ENCODE results near the gene RMND1.

The RMND1 gene

DNA sequence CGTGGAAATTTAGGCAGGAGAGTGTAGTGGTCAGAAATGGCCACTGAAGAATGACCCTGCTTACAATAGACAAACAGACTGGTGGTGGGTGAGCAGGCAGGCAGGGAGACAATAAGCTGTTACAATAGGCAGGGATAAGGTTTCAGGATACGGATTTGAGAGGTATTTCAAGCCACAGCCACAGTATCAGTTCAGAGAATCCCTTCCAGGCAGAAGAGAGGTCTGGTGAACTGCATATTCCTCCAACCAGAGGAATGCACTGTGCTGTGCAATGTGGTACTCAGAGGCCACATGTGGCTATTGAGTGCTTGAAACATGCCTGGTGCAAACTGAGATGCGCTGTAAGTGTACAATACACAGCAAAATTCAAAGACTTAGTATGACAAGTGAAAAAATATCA, 20.6 kb downstream of the RMND1 start:
- TF ChIP-seq, protein P1, sequence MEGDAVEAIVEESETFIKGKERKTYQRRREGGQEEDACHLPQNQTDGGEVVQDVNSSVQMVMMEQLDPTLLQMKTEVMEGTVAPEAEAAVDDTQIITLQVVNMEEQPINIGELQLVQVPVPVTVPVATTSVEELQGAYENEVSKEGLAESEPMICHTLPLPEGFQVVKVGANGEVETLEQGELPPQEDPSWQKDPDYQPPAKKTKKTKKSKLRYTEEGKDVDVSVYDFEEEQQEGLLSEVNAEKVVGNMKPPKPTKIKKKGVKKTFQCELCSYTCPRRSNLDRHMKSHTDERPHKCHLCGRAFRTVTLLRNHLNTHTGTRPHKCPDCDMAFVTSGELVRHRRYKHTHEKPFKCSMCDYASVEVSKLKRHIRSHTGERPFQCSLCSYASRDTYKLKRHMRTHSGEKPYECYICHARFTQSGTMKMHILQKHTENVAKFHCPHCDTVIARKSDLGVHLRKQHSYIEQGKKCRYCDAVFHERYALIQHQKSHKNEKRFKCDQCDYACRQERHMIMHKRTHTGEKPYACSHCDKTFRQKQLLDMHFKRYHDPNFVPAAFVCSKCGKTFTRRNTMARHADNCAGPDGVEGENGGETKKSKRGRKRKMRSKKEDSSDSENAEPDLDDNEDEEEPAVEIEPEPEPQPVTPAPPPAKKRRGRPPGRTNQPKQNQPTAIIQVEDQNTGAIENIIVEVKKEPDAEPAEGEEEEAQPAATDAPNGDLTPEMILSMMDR (IDR thresholded peaks at IDR 0.05): no peak
- TF ChIP-seq ZFX (IDR thresholded peaks at IDR 0.05; ENCODE audit: borderline replicate concordance): no peak
- H3K27ac ChIP-seq: no peak overlapping the region

DNA sequence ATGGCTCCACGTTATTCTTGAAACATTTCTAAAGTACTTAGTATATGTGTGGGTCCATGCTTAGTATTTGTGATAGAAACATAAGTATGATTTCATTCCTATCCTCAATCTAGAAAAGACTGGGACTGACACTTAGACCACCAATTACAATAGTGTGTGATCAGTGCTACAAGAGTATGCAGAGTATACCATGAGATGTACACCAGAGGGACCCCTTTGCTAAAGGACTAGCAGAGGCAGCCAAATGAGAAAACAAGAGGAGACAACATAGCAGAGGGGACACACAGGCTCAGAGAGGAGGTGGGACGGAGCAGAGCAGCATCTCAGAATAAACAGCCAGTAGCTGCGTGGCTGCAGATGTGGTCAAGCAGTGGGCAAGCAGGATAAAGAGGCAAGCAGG, 21.0 kb downstream of the RMND1 start:
- no peak overlapping the region for H3K27ac ChIP-seq
- TF ChIP-seq, protein P1 (IDR thresholded peaks at IDR 0.05): no peak
- TF ChIP-seq ZFX (IDR thresholded peaks at IDR 0.05; ENCODE audit: borderline replicate concordance): no peak

- no peak overlapping the region for H3K27ac ChIP-seq
- no peak for TF ChIP-seq ZFX (IDR thresholded peaks at IDR 0.05; ENCODE audit: borderline replicate concordance)
- TF ChIP-seq, protein P1 (IDR thresholded peaks at IDR 0.05): no peak
Observed at GRCh38 chr6:151428093-151428735, 23.7 kb downstream of the RMND1 start.

GRCh38 chr6:151425561-151425960, 26.4 kb downstream of the RMND1 start:
- TF ChIP-seq, protein P1 (IDR thresholded peaks at IDR 0.05): no peak
- no peak for TF ChIP-seq ZFX (IDR thresholded peaks at IDR 0.05; ENCODE audit: borderline replicate concordance)
- no peak overlapping the region for H3K27ac ChIP-seq

DNA sequence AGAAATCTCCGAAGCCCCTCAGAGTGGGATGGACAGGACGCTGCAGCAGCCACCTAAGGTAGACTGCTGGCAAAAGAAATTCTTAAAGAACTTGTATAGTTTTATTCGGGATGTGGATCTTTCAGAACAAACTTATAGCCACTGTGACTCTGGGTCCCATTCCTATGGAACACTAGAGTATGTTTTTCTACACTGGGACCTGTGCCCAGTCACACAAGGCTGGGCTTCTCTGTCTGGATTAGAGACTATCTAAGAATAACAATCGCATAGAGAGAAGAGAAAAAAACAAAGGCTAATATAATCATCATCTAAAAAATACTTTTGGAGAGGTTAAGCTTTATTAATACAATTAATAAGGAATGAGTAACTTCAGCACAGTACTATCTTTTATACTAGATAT, 28.9 kb downstream of the RMND1 start:
- no peak overlapping the region for H3K27ac ChIP-seq
- TF ChIP-seq ZFX (IDR thresholded peaks at IDR 0.05; ENCODE audit: borderline replicate concordance): no peak
- TF ChIP-seq, protein P1 (IDR thresholded peaks at IDR 0.05): no peak

DNA sequence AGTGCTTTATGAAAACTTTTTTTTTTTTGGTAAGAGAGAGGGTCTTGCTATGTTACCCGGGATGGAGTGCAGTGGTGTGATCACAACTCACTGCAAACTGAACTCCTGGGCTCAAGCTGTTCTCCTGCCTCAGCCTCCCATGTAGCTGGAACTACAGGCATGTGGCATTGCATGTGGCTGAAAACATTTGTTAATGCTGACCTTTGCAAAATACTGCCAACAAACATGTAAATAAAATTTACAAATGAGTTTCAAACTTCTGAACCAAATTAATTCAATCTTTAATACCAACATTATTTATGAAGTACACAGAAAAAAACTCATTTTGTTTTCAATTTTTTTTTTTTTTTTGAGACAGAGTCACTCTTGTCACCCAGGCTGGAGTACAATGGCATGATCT, 34.4 kb downstream of the RMND1 start:
- H3K27ac ChIP-seq: no peak overlapping the region
- TF ChIP-seq, protein P1 (IDR thresholded peaks at IDR 0.05): no peak
- TF ChIP-seq ZFX (IDR thresholded peaks at IDR 0.05; ENCODE audit: borderline replicate concordance): no peak

DNA sequence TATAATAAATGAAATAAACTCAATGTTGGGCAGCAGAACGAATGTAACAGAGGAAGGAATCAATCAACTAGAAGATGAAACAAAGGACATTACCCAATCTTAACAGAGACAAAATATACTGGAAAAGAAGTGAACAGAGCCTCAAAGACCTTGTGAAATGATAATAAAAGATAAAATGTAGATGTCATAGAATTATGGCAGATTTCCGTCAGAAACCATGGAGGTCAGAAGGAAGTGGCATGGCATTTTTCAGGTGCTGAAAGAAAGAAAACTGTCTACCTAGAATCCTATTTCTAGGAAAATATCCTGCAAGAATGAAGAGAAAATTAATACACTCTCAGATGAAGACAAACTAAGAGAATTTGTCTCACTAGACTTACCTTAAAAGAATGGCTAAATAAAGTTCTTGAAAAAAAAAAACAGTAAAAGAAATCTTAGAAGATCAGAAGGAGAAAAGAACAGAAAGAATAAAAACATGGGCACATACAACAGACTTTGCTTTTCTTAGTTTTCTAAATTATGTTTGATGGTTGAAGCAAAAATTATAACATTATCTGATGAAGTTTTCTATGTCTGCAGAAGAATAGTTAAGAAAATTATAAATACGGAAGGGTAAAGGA, 37.2 kb downstream of the RMND1 start:
- TF ChIP-seq ZFX (IDR thresholded peaks at IDR 0.05; ENCODE audit: borderline replicate concordance): no peak
- TF ChIP-seq, protein P1 (IDR thresholded peaks at IDR 0.05): no peak
- H3K27ac ChIP-seq: no peak overlapping the region
